NCI-H1048 (cell line): ENCODE data around the gene AFMID.
"Not testable (repeated sequence)": the region's sequence is repeated elsewhere in the genome, so short reads cannot be mapped to it uniquely, and the experiment has no call there.

ENCODE experiments used
- DNase-seq: peaks from one replicate; lab custom pipeline; 2025; lab: John Stamatoyannopoulos, UW

AFMID gene

DNA sequence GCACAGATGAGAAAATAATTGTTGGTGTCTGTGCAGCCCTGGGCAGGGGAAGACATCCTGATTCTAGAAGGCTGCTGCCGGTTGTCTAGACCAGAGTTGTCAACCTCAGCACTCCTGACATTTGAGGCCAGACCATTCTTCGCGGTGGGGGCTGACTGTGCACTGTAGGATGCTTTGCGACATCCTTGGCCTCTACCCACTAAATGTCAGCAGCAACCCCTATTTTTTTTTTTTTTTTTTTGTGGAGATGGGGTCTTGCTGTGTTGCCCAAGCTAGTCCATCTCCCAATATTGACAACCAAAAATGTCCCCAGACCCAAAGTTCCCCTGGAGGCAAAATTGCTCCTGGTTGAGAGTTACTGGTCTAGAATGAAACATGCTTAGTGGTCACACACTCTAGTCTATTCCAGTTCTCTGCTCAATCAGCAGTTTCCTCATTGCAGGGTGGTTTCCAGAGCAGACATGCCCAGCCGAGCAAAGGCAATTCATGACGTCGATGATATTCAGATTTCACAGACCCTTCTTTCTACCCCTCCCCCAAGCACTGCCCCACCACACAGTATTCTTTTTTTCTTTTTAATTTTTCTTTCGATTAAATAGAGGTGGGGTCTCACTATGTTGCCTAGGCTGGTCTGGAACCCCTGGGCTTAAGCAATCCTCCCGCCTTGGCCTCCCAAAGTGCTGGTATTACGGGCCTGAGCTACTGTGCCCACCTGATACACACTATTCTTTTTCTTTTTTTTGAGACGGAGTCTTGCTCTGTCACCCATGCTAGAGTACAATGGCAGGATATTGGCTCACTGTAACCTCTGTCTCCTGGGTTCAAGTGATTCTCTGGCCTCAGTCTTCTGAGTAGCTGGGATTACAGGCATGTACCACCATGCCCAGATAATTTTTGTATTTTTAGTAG lies 32.0 kb upstream of the AFMID start:
- DNase-seq: no peak

DNA sequence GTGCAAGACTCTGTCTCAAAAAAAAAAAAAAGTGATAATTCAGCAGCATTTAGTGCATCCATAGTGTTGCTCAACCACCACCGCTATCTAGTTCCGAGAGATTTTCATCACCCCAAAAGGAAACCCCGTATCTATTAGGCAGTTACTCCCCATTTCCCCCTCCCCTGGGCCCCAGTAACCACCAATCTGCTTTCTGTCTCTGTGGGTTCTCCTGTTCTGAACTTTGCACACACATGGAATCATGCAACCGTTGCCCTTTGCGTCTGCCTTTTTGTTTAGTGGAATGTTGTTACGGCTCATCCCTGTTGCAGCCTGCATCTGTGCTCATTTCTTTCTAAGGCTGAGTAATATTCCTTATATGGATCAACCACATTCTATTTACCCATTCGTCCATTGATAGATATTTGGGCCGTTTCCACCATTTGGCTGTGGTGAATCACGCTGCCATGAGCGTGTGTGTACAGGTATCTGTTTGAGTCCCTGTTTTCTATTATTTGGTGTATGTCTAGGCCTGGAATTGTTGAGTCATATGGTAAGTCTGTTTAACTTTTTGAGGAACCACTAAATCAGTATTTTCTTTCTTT lies 27.5 kb upstream of the AFMID start:
- DNase-seq: no peak

GRCh38 chr17:78163881-78164747 lies 23.0 kb upstream of the AFMID start:
- no peak for DNase-seq

DNA sequence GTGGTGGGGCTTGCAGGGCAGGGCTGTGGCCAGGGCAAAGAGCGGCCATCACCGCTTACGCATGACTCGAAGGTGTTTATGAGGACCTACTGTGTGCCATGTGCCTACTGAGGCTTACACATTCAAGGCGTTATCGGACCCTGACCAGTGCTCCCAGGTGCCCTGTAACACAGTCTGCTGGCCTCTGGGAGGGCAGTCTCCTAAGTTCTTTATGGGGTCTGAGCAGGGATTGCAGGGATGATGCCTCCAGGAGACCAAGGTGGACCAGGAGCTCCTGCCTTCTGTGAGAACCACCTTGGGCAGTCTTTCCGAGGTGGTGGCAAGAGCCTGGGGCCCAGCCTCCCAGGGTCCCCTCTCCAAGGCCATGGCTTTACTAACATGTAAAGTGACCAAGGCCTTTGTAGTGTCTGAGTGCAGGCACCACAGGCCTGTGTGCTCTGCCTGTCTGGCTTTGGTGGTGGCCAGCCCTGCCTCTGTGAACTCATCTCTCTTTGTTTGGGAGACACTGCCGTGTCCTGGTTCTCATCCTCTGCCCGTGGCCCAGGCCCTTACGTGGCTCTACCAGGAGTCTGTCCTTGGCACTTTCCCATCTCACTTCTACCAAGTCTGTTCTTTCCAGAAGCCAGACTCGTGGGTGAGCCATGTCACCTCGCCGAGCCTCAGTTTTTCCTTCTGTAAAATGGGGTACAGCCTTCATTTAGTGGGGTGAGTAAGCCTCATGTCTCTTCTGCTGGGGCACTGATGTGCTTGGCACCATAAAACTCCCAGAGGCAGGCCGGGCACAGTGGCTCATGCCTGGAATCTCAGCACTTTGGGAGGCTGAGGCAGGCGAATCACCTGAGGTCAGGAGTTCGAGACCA lies 22.2 kb upstream of the AFMID start:
- DNase-seq: no peak

GRCh38 chr17:78166416-78166815 lies 20.7 kb upstream of the AFMID start:
- DNase-seq: no peak

GRCh38 chr17:78168242-78168902 lies 18.8 kb upstream of the AFMID start, which contains the start of gene SYNGR2:
TSS of gene SYNGR2 (plus strand) at chr17:78168581. CDS start at chr17:78168617, 36 bp downstream.
- peak; percentile 59 for DNase-seq

- no peak for DNase-seq
Measured at GRCh38 chr17:78168903-78169793, 18.0 kb upstream of the AFMID start.

DNA sequence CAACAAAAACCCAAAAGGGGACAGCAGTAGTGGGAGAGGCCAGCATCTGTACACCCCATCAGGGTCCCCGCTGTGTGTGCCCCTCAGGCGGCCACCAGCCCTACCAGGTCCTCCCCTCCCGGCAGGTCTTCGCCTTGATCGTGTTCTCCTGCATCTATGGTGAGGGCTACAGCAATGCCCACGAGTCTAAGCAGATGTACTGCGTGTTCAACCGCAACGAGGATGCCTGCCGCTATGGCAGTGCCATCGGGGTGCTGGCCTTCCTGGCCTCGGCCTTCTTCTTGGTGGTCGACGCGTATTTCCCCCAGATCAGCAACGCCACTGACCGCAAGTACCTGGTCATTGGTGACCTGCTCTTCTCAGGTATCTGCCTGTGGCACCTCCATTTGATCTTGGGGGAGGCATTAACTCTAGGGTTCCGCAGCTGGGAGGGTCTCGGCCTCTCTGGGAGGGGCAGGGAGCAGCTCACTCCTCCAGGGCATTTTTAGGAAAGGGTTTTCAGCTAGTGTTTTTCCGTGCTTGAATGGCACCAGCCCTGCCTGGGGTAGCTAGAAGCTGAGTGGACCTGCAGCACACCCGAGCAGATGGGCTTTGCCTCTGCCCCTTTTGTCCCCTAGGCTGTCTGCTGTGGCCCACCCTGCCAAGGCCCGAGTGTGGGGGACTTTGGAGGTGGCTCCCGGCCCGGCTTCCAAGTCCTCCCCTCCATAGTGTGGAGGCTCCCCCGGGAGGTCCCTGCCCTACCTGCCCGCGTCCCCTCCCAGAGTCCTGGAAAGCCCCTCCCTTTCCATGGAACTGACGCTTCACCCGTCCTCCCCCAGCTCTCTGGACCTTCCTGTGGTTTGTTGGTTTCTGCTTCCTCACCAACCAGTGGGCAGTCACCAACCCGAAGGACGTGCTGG lies 16.2 kb upstream of the AFMID start:
- DNase-seq: no peak

GRCh38 chr17:78171591-78172248 lies 15.4 kb upstream of the AFMID start:
- not testable (repeated sequence) for DNase-seq

GRCh38 chr17:78172249-78173051 lies 14.7 kb upstream of the AFMID start:
- no peak for DNase-seq

GRCh38 chr17:78173097-78173715 lies 14.0 kb upstream of the AFMID start:
- DNase-seq: no peak

- no peak for DNase-seq
Measured at GRCh38 chr17:78174346-78174869, 12.8 kb upstream of the AFMID start.

- no peak for DNase-seq
Measured at GRCh38 chr17:78174870-78175642, 12.1 kb upstream of the AFMID start.

GRCh38 chr17:78175643-78175981 lies 11.6 kb upstream of the AFMID start:
- no peak for DNase-seq

DNA sequence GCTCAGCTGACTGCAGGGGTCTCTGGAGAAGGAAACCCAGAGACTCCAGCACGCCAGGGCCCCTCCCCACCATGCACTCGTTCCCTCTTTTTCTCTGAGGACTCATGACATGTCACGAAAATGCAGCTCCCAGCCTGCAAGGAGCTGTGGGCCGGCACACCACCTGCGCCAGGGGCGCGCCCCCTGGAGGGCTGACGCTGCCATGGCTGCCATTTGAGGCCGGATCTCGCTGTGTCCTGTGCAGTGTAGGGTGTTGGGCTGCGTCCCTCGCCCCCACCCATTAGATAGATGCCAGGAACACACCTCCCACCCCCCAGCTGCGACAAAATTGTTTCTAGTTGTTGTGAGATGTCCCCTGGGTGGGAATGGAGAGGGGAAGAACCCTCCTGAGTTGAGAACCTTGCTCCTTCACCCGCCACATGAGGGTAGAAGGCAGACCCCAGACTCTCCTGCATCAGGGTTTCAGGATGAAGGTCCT lies 10.6 kb upstream of the AFMID start:
- DNase-seq: no peak

GRCh38 chr17:78179372-78179771 lies 7.8 kb upstream of the AFMID start:
- DNase-seq: no peak
